NK-92 treated with Interleukin-12 subunit alpha and Interleukin-12 subunit beta, amount 100 ng/mL, for 24 hours (cell line): ENCODE measurements around the gene G2E3.
A peak's percentile ranks its signal among the peaks of the same experiment; 100 is the strongest.
"Not testable (repeated sequence)": the region's sequence is repeated elsewhere in the genome, so short reads cannot be mapped to it uniquely, and the experiment has no call there.

Source experiments
- DNase-seq: peaks from one replicate; lab custom pipeline; 2025; lab: John Stamatoyannopoulos, UW

G2E3 gene

DNA sequence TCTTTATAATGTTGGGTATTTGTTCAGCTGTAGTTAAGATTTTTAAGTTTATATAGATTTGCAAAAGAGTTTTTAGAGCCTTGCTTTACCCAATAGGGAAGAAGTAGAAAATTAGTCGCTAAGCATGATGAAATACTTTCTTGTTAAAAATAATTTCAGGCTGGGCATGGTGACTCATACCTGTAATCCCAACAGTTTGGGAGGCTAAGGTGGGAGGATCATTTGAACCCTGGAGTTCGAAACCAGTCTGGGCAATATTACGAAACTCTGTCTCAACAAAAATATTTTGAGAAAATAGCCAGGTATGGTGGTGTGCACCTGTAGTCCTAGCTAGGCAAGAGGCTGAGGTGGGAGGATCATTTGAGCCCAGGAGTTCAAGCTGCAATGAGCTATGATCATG is 44.4 kb downstream of the G2E3 start:
- DNase-seq = no peak

DNA sequence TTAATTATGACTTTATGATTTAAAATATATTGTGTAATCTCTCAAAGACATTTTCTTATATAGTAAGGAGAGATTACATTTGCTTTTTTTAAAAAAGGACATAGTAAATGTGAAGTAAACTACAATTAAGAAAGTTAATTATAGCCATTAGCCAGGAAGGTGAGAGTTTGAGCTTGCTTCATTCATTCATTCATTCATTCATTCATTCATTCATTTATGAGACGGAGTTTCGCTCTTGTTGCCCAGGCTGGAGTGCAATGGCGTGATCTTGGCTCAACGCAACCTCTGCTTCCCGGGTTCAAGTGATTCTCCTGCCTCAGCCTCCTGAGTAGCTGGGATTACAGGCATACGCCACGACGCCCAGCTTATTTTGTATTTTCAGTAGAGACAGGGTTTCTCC is 45.7 kb downstream of the G2E3 start:
- not testable (repeated sequence) for DNase-seq

DNA sequence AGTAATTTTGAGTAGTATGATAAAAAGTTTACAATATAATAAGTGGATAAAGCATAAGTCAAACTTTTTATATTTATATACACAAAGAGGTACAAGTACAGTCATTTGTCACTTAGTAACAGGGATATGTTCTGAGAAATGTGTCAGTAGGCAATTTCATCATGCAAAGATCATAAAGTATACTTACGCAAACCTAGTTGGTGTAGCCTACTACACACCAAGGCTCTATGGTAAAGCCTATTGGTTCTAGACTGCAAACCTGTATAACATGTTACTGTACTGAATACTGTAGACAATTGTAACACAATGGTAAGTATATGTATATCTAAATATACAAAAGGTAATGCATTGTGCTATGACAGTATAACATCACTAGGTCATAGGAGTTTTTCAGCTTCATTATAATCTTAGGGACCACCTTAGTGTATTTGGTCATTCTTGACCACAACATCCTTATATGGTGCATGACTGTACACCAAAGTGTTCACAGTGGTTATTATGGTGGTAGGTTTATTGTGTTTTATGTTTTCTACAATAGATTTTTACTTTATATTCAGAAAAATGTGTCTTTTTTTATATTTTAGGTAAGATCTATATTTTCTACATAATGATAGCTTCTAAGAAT is 48.3 kb downstream of the G2E3 start:
- no peak for DNase-seq

DNA sequence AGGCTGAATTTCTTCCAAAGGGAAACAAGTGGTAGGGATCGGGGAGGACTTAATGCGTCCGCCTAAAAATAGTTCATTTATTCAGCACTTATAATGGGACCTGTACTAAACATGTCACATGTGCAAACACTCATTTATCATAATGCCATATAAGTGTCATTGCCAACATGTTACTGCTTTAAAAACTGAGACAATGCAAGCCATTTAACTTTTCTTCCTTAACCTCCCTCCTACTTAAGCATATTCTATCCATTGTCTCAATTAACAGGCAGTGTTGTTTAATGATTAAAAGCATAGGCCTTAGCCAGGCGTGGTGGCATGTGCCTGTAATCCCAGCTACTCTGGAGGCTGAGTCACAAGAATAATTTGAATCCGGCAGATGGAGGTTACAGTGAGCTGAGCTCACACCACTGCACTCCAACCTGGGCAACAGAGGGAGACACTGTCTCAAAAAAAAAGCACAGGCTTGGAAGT is 49.6 kb downstream of the G2E3 start:
- no peak for DNase-seq

DNA sequence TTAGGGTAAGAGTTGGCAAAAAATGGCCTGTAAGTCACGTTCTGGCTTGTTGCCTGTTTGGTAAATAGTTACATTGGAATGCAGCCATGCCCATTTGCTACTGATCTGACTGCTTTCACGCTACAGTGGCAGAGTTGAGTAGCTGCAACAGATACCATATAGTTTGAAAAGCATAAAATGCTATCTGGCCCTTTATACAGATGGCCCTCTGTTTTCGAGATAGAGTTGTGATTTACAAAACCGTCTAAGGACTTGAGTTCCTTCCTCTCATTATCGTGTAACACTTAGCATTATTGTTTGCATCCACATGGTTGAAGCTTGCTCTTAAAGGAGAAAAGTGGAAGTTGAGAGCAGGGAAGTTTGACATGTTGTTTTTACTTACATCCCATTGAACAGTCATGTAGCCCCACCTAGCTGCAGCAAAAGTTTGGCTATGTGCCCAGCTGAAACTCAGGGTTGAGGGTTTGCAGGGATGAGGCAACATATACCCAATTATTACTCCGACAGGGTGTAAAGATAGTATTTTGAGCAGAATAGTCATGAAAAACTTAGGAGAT is 51.9 kb downstream of the G2E3 start:
- DNase-seq = no peak

DNA sequence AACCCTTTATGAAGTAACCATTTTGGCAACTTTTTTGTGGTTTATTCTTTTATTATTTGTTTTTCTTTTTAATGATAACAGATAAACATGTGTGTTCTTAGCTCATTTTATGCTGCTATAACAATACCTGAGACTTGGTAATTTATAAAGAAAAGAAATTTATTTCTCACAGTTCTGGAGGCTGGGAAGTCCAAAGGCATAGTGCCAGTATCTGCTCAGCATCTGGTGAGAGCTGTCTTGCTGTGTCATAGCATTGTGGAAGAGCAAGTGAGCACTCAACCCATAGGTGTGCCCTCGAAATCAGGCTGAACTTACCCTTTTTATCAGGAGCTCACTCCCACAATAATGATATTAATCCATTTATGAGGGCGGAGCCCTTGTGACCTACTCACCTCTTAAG is 55.2 kb downstream of the G2E3 start:
- no peak for DNase-seq

DNA sequence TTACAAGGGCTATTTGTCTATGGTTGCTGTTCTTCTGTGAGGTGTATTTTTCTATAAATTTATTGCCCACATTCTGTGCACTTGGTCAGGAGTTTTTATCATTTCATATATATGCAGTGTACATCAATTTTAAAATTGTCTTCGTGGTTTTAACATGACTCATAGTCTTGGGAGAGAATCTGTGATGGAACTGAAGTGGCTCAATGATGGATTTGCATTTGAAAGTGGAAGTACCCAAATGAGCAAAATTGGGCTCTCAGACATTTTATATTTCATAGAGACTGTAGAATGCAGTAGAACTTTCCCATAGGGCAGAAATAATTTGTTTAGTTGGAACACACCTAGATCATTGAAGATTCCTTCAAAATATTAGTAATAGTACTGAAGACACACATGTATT is 61.2 kb downstream of the G2E3 start:
- DNase-seq = no peak

DNA sequence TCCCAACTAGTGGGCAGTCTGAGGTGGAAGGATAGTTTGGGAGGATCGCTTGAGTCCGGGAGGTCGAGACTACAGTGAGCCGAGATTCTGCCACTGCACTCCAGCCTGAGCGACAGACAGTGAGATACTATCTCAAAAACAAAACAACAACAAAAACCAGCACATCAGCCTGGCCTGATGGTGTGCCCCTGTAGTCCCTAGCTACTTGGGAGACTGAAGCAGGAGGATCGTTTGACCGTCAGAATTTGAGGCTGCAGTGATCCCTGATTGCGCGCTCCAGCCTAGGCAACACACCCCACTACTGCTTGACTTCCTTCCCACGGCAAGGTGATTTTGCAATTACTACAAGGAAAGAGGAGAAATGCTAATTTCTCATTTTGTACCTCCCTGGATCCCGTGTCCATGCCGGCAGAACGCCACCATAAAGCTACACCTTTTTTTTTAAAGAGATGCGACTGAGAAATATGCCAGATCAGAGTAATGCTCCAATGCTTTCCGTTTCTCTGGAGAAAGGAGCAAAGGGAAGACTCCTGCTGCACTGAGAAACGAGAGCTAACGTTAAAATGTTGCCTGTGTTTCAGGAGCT is 62.5 kb downstream of the G2E3 start:
- no peak for DNase-seq

DNA sequence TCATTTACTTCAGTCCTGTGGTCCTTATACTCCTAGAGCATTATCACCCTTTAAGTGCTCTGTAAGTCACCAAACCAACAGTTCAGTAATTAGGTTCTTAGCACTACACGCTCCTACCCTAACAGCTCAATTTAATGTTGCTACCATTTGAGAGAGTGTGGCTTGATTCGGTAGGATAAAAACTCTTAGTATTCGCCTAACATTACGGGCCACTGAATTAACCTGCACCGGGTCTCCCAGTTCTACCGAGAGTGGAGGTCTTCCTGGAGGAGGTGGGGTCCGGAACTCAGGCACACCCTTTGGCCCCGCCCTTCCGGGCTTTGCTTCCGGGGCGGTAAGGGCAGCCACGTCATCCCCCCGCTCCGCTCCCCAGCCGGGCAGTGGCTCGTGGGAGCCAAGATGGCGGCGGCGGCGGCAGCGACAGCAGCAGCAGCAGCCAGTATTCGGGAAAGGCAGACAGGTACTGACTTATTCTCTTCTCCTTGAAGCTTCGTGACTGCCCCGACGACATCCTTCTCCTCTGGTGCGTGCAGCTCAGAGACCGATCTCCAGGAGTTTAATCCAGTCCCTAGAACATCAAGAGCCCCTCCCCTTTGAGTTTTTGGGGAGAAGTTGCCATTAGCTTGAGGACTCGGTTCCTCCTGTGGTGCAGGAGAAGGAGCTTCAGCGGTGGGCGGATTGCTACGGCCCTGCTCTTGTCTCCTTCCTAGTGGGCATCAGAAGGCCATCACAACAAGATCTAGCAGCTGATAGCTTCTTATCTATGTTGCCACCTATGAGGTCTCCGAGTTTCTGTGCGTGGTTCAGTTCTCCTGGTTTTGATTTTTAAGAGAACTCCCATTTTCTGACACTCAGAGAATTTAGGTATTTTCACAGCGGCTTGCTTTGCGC is 63.2 kb downstream of the G2E3 start, which contains the start of gene SCFD1:
TSS of gene SCFD1 (plus strand) at position 380 of the 891 bp plus-strand sequence. CDS start at position 400, 20 bp downstream.
- peak; percentile 86 for DNase-seq

DNA sequence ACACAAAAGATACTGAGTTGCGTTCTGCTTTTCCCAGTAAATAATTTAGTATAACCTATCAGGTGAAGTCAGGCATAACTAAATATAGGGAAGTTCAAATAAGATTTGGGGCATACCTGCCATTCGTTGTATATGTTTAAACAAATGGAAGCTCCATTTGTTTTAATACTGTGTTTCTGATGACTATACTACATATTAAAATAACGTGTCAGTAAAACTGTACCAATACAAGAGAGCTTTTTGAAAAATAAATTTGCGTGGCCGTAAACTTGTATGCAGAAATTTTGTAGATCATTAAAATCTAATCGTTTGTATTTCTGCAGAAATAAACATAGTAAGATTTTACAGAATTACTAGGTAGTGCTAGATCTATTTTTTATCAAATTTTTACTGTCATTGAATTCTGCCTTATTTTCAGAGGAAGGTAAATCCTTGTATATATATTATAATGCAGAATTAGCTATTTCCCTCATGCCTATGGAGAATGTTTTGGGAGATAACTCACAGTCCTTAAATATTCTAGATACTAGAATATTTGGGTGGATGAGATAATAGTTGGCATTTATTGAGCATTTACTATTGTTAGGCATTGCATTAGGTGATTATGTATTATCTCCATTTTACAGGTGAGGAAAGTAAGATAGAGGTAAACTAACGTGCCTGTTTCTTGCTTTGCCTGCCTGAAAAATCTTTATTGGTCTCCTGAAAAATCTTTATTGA is 64.6 kb downstream of the G2E3 start:
- no peak for DNase-seq

DNA sequence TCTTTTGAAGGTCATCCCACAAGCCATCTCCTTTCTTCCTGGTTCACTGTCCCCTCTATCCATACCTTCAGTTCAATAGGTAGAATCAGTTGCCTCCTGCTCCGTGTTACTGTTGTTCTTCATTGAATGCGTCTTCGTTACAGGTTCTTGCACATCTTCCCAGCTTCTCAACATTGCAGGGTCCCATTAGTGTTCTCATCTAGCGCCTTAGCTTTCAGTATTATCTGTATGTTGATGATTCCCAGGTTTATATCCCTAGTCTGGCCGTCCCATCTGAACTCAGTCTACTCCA is 65.1 kb downstream of the G2E3 start:
- no peak for DNase-seq

DNA sequence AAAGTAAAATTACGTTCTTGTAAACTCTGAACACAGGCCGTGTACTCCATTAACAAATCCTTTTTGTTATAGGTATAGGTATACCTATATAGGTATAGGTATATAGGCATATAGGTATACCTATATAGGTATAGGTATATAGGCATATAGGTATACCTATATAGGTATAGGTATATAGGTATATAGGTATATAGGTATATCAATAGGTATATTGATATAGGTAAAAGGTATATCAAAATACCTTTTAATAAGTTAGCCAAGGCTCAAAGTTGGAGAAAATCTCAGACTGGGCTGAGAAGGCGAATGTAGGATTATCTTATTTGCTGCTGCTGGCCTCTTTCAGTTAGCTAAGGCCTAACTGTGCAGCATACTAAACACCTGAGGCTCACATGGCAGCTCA is 66.6 kb downstream of the G2E3 start:
- no peak for DNase-seq

DNA sequence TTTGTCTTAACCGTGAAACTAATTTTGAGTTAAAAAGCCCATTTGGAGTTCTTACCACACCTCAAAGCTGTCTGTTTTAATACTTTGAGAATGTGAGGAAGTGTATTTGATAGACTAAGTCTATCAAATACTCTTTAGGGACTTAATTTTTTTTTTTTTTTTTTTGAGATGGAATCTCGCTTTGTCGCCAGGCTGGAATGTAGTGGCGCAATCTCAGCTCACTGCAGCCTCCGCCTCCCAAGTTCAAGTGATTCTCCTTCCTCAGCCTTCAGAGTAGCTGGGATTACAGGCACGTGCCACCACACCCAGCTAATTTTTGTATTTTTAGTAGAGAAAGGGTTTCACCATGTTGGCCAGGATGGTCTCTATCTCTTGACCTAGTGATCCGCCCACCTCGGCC is 70.5 kb downstream of the G2E3 start:
- not testable (repeated sequence) for DNase-seq

DNA sequence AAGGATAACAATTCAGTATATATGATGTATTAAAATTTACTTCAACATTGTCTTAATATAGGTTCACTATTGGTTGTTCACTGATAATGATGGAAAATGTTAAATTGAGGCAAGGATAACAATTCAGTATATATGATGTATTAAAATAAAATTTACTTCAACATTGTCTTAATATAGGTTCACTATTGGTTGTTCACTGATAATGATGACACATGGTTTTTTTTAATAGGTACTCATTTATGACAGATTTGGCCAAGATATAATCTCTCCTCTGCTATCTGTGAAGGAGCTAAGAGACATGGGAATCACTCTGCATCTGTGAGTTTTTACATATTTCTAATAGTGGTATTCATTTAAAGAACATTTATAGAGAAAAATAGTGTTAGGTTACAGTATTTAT is 71.3 kb downstream of the G2E3 start:
- DNase-seq = no peak

DNA sequence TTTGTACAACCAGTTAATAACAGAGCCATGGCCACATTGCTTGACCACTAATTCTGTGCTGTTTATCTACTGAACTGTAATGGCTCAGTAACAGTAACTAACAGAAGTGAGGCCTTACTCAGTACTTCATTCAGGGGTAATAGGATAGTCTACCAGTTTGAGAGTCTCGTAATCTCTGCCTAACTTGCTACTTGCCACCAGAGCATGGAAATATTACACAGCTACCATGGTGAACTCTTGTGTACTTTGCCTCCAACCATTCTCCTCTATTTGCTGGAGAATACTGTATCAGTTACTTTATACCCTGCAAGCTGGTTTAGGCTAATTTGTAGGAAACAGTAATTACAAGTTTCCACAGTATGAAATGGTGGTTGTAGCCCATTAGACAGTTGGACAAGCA is 73.8 kb downstream of the G2E3 start:
- DNase-seq = no peak

DNA sequence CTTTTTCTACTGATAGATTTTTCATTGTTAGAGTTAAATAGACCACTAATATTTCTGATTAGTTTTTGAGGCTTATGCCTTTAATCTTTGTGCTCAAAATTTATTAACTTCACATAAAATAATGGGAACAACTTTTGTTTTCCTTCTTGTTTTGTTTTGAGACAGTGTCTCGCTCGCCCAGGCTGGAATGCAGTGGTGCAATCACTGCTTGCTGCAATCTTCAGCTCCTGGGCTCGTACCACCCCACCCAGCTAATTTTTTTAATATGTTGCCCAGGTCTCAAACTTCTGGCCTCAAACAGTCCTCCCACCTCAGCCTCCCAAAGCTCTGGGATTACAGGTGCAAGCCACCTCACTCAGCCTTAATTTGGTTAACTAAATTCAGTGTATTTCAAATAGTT is 80.0 kb downstream of the G2E3 start:
- no peak for DNase-seq

DNA sequence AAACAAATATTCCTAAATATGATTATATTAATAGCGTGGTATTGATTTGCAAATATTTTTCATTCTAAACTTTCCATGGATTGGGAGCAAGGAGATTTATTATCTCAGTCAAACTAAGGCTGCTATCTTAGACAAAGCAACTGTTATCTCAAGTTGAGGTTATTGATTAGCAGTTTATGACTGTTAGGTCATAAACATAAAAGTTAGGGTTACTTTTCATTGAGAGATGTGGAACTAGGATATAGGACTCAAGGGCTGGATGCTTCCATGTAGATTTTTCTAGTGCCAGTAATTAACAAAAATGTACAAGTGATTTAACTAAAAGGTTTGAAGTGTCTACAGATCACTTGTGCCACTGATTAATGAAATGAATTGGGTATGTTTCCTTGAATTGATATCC is 82.2 kb downstream of the G2E3 start:
- DNase-seq = no peak

DNA sequence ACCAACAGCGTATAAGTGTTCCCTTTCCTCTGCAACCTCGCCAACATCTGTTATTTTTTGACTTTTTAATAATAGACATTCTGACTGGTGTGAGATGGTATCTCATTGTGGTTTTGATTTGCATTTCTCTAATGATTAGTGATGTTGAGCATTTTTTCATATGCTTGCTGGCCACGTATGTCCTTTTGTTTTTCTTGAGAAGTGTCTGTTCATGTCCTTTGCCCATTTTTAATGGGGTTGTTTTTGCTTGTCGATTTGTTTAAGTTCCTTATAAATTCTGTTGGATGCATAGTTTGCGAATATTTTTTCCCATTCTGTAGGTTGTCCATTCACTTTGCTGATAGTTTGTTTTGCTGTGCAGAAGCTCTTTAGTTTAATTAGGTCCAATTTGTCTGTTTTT is 85.5 kb downstream of the G2E3 start:
- not testable (repeated sequence) for DNase-seq

DNA sequence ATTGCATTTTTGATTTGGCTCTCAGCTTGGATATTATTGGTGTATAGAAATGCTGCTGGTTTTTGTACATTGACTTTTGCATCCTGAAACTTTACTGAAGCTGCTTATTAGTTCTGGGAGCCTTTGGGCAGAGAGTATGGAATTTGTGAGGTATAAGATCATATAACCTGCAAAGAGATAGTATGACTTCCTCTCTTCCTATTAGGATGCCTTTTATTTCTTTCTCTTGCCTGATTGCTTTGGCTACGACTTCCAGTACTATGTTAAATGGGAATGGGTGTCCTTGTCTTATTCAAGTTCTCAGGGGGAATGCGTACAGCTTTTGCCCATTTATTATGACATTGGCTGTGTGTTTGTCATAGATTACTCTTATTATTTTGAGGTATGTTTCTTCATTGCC is 86.6 kb downstream of the G2E3 start:
- DNase-seq = no peak

DNA sequence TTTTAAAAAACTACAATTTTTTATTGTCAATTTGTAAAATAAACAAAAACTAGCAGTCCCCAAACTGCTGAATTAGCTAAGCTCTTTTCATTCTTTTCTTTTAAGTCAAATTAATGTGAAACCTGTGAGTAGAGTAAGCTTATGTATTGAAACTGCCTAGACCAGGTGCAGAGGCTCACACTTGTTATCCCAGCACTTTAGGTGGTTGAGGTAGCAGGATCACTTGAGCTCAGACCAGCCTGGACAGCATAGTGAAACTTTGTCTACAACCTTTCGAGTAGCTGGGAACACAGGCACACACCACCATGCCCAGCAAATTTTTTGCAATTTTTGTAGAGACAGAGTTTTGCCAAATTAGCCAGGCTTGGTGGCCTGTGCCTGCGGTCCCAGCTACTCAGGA is 89.5 kb downstream of the G2E3 start:
- DNase-seq = no peak

DNA sequence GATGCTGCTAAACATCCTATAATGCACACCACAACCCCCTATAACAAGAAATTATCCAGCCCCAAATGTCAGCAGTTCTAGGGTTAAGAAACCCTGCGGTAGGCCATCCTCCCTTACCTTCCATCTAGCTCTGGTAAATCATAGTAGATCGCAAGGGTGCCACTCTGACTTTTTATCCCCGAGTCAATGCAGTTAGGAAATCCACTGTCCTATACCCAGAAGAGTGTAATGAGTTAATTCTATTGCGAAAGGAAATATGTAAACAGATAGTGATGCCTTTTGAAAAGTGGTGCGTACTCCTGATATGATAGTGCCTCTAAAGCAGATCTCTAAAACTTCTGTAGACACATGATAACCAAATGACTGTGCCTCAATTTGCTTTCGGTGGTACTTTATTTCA is 93.0 kb downstream of the G2E3 start:
- DNase-seq = no peak

DNA sequence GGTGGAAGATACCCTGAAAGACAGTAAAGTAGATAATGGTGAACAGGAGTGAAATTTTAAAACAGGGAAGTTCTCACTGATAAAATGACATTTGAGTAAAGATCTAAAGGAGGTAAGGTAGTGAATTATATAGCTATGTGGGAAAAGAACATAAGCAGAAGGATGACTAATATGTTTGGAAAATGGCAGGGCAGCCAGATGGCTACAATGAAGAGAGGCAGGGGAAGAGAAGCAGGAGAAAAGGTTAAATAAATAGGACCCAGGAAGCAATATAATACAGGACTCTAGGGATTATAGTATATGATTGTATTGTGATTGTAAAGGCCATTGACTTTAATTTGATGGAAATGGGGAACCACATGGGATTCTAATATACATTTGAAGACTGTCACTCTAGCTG is 96.2 kb downstream of the G2E3 start:
- no peak for DNase-seq
